ENCODE measurements around the gene GOLGA6L7. TPM values are rescaled to one million over a fixed set of nuclear protein-coding genes. Genes with fewer than 3 reads are reported as not detected.

GOLGA6L7 gene
- polyA plus RNA-seq, 1 donor from 2014 or later, result not detected

Other genes with a start within 250 kb of the GOLGA6L7 start
- not detected in 2 replicates for gene GOLGA8M, start 136.2 kb downstream of the GOLGA6L7 start, polyA plus RNA-seq
- gene APBA2, start 37.3 kb upstream of the GOLGA6L7 start, polyA plus RNA-seq, result 134 and 159 TPM in 2 replicates